HG02798 (cell line): ENCODE measurements around the gene BAZ1B.
"Not testable (repeated sequence)": the region's sequence is repeated elsewhere in the genome, so short reads cannot be mapped to it uniquely, and the experiment has no call there.

ENCODE experiments used
- ATAC-seq: cut with Tn5 transposase; IDR thresholded peaks from one replicate; pipeline ENCODE4 v1.9.1; 2021; ENCODE audit warnings: mild to moderate bottlenecking; ENCODE audit not compliant: unreplicated experiment, poor library complexity

The BAZ1B gene

DNA sequence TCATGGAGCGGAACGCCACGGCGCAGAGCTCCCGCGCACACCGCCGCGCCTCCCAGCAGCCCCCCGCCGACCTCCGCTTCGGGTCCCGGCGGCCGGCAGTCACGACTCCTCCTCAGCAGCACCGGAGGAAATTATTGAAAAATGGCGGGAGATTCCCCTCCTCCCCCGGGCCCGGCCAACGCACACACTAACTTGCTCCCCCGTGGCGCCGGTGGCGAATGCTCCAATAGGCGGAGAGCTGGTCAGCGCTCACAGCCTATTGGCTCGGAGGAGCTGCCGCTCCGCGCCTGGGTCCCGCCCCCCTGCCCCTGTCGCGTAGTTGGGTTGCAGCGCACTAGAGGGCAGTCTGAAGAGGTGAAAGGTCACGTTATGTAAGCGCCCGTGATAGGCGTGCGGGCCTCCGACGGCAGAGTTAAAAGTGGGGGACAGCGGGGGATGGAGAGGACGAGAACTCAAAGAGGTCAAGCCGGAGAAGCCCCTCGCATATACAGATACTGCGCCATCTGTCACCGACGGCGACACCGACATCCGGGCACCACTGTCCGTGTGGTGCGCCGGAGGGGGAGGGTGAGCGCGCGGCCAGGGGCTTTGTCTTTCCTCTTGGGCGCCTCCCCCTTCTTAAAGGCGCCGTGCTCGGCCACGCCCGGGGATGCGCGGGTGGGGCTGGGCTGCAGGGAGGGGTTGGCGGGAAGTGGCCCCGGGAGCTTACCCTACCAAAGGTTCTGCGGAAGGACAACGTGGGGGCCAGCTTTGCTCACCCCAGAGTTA is at the start of gene BAZ1B:
Gene BAZ1B, minus strand, starts transcription at position 189 of the 768 bp plus-strand sequence. CDS start 360 bp downstream, outside the sequence.
- ATAC-seq: peak; percentile 87

DNA sequence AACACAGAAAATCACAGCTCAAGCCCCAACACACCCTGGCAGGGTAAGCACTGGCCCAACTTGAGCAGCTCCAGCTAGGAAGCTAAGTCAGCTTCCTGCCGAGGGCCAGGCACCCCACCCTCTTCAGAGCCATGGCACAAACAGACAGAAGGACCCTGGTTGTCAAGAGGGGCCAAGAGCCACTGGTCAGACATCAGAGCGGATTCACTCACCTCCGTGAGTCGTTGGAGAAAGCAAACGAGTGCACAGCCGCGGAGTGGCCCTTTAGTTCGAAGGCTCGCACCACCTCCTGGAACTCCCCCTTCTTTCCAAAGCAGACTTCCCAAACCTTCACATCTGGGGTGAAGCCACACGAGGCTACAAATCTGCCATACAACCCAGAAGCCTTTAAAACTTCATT is 48.9 kb upstream of the BAZ1B start:
- ATAC-seq: no peak

DNA sequence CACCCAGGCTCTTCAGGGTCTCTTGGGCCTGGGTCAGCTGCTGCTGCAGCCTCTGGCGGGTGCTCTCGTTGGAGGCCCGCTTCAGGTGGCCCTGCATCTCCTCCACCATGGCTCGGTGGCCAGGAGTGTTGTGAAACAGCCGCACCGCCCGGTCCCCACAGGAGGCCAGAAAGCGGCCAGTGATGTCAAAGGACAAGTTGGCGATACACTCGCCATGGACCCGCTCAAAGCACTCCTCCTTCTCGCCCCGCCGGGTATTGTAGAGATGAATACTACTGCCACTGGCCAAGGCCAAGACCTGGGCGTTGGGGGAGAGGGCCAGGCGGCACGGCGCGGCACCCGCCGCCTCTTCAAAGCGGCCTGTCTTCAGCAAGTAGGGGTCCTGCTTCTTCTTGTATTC is 48.4 kb upstream of the BAZ1B start:
- ATAC-seq: no peak

- no peak for ATAC-seq
These were observed 47.0 kb upstream of the BAZ1B start for GRCh38 chr7:73569042-73569608.

DNA sequence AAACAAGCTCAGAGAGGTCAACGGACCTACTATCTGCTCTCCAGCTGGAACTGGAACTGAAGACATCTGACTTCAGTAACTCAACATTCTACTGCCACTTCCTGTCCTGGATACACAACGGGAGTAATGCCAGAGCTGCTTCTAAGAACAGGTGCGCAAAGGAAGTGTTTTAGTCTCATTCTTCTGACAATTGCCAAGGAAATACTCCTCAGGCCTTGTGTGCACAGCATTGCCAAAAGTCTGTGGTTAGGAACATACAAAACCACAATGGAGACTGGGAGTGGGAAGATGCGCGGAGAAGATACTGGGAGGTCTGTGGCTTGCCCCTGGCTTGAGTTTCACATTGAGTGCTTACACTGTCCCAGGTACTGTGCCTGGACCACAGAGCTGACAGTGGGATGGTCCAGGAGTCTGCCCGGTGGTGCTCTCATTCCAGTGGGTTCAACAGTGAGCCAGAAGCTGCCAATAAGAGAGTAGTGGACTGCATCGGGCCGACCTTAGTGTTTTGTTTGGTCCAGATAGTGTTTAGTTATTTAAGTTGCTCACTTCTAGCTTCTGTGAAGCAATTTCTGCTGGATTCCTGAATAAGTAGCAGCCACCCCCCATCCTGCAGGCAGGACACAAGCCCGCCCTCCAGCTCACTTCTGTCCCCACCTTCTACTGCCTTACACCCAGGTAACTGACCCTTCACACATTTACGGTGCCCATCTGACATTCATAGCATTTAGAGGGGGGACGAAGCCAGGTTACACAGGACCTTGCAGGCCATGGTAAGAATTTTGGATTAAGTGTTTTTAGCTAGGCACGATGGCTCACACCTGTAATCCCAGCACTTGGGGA is 46.0 kb upstream of the BAZ1B start:
- no peak for ATAC-seq

- no peak for ATAC-seq
These were observed 45.0 kb upstream of the BAZ1B start for GRCh38 chr7:73567140-73567539.

DNA sequence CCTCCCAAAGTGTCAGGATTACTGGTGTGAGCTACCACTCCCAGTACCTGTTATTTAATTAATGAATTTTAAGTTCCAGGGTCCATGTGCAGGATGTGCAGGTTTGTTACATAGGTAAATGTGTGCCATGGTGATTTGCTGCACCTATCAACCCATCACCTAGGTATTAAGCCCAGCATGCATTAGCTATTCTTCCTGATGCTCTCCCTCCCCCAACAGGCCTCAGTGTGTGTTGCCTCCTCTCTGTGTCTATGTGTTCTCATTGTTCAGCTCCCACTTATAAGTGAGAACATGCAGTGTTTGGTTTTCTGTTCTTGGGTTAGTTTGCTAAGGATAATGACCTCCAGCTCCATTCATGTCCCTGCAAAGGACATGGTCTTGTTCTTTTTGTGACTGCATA is 44.3 kb upstream of the BAZ1B start:
- ATAC-seq: not testable (repeated sequence)

- no peak for ATAC-seq
These were observed 43.7 kb upstream of the BAZ1B start for GRCh38 chr7:73565675-73566340.

DNA sequence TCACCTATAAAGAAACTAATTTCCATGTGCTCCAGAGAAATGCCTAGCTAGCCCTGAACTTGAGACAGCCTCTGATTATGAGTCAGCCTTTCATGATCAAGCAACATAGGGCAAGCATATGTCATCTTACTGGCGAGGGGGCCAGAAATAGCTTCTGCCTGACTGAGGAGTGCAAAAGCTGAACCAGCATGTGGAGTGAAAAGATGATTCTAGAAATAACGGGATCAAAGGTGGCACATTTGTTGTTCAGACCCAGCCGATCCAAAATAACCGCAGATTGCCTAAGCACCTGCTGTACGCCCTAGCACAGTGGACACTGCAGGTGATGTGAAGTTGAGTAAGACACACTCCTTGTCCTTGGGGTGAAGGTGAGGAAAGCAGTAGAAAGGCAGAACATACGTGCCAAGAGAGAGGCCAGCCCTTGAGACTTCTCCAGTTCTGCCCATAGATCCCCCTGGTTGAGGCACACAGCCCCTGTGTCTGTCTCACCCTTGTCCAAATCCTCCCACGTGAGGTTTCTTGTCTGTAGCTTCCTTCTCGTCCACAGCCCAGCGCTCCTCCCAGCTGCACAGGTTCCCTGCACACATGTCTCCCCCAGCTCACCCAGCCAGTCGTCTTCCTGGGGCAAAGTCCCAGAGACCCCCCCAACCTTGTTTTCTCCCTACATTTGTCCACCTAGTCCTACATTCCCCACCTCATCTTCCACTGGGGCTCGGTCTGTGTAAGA is 38.2 kb upstream of the BAZ1B start:
- ATAC-seq: no peak

DNA sequence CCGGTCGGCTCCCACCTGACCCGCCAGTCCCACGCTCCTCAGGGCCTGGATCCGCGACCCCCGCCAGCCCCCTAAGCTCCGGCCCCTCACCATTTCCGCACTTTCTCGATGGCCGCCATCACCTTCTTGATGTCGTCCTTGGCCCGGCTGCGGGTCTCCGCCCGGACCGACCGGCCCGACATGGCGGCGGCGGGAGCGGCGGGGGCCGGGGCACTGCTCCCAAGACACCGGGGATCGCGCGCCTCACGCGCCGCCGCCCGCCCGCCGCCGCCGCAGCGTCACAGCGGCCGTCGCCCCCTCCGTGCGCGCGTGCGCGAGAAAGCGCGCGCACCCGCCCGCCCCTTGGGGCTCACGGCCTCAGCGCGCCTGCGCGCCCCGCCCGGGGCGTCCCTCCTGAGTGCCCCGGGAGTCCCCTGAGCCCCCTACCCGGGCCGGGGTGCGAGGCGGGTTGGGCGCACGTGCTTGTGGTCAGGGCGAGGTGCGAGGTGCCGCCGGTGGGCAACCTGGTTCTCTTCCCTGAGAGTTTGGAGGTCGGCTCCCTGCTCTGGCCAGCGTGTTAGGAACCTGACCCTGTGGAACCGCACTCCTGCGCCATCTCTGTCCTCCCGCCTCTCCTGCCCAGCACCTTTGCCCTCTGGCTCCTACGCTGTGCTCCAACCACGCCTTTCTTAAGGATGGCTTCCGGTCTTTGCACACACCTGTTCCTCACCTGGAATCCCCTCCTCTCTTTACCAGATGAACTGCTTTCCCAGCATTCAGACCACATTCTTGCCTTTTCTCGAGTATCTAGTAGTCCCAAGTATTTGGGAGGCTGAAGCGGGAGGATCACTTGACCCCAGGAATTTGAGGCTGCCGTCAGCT is 35.5 kb upstream of the BAZ1B start, which contains the start of gene BCL7B:
Gene BCL7B, minus strand, starts transcription at position 294 of the 861 bp plus-strand sequence. Its CDS starts 112 bp downstream, at position 182.
- peak; percentile 56 for ATAC-seq

DNA sequence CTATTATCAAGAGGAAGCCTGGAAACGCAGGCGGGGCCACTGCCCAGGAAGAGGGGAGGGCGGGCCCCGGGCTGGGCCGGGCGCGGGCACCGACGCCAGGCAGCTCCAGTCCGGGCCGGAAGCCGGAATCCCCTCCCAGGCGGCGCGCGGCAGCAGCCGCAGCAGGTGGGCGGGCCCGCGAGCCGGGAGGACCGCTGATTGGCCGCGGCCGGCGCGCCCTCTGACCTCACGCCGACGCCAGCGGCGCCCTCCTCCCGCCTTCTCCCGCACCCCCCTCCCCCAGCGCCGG is 35.0 kb upstream of the BAZ1B start:
- ATAC-seq: peak; percentile 94

DNA sequence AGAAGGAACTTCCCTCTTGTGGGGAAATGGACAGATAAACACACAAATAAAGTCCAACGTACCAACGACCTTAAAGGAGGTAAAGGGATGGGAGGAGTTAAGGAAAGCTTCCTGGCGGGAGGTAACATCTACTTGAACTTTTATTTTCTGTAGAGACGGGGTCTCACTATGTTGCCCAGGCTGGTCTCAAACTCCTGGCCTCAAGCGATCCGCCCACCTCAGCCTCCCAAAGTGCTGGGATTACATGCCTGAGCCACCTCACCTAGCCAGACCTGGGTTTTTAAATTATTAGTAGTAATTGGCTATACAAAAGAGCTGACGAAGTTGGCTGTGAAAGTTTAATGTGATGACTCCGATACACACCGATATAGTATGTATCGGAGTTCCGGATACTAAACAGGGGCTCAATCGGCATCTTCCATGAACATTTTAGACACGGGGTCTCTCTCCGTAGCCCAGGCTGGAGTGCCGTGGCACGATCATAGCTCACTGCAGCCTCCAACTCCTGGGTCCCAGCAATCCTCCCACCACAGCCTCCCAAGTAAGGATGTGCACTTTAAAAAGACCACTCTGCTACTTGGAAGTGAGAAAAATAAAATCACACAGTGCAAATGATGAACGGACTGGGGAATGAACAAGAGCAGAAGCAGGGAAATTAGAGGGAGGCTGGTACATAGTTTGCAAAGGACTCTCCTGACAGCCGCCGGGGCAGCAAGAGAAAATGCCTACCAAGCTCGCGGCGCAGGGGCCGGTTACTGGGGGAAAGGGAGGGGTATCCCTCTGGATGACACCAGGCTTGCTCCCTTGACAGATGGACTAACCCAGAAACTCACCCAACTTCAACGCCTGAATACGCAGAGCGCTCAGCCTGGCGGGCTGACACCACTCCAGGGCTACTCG is 34.4 kb upstream of the BAZ1B start:
- ATAC-seq: no peak

DNA sequence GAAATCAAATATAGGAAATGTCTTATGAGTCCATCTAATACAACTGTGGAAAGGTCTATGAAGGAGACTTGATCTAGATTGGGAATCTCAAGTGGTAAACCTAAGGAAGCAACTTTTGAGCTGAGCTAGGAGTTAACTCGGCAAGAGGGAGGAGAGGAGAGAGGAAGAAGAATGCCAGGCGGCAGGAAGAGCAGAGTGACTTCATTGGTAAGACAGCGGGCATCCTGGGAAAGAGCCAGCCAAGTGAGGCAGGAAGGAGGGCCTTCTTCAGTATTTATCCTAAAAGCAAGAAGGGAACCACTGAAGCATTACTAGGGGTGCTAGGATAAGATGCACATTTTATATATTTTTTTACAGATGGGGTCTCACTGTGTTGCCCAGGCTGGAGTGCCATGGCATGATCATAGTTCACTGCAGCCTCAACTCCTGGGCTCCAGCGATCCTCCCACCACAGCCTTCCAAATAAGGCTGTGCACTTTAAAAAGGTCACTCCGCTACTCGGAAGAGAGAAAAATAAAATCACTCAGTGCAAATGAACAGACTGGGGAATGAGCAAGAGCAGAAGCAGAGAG is 33.4 kb upstream of the BAZ1B start:
- no peak for ATAC-seq

GRCh38 chr7:73550093-73550492 is 28.0 kb upstream of the BAZ1B start:
- ATAC-seq: not testable (repeated sequence)

GRCh38 chr7:73549176-73549575 is 27.1 kb upstream of the BAZ1B start:
- no peak for ATAC-seq

- no peak for ATAC-seq
These were observed 25.7 kb upstream of the BAZ1B start for GRCh38 chr7:73547841-73548240.

- no peak for ATAC-seq
These were observed 22.6 kb upstream of the BAZ1B start for GRCh38 chr7:73544678-73545077.

GRCh38 chr7:73541722-73542121 is 19.6 kb upstream of the BAZ1B start:
- ATAC-seq: no peak
